Measurements from ENCODE around the gene CHRND.

GRCh38 chr2:232515639-232516038 is 10.3 kb upstream of the CHRND start:
- TF ChIP-seq, protein P1, sequence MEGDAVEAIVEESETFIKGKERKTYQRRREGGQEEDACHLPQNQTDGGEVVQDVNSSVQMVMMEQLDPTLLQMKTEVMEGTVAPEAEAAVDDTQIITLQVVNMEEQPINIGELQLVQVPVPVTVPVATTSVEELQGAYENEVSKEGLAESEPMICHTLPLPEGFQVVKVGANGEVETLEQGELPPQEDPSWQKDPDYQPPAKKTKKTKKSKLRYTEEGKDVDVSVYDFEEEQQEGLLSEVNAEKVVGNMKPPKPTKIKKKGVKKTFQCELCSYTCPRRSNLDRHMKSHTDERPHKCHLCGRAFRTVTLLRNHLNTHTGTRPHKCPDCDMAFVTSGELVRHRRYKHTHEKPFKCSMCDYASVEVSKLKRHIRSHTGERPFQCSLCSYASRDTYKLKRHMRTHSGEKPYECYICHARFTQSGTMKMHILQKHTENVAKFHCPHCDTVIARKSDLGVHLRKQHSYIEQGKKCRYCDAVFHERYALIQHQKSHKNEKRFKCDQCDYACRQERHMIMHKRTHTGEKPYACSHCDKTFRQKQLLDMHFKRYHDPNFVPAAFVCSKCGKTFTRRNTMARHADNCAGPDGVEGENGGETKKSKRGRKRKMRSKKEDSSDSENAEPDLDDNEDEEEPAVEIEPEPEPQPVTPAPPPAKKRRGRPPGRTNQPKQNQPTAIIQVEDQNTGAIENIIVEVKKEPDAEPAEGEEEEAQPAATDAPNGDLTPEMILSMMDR (IDR thresholded peaks at IDR 0.05; ENCODE audit: insufficient read depth, low read depth, low read length) = no peak
- no peak for TF ChIP-seq EZH2 (IDR thresholded peaks at IDR 0.05; ENCODE audit: insufficient read depth, low read length)
